Neural progenitor cell (in vitro differentiated cells): ENCODE data around the gene CNTD1. TPM values are rescaled to one million over a fixed set of nuclear protein-coding genes. Genes with fewer than 3 reads are reported as not detected.

Source experiments
- DNase-seq: peaks from one replicate; pipeline ENCODE4 v3.0.0-alpha.2; 2016; ENCODE audit warnings: low spot score
- H2AFZ ChIP-seq: fragments of 200-600 bp; sonication (generic); replicated peaks from 2 replicates; pipeline ENCODE4 v1.6.1; 2016; ENCODE audit warnings: antibody characterized with exemption
- H3F3A ChIP-seq: fragments of 200-600 bp; sonication (generic); 2 replicates; pipeline ENCODE4 v1.6.1; 2016; ENCODE audit warnings: antibody characterized with exemption, low read depth
- H3K27ac ChIP-seq: fragments of 200-600 bp; sonication (generic); 2 replicates; pipeline ENCODE4 v1.5.1; 2016; ENCODE audit warnings: mild to moderate bottlenecking
- H3K27me3 ChIP-seq: fragments of 200-600 bp; sonication (generic); 2 replicates; pipeline ENCODE4 v1.6.1; 2016; ENCODE audit warnings: mild to moderate bottlenecking, moderate library complexity
- H3K36me3 ChIP-seq: fragments of 200-600 bp; sonication (generic); 2 replicates; pipeline ENCODE4 v1.5.1; 2016
- H3K4me1 ChIP-seq: fragments of 200-600 bp; sonication (generic); 2 replicates; pipeline ENCODE4 v1.6.1; 2016; ENCODE audit warnings: mixed run types
- H3K4me2 ChIP-seq: fragments of 200-600 bp; sonication (generic); 2 replicates; pipeline ENCODE4 v1.6.1; 2016
- H3K4me3 ChIP-seq: fragments of 200-600 bp; sonication (generic); 2 replicates; pipeline ENCODE4 v1.5.1; 2016
- H3K79me2 ChIP-seq: fragments of 200-600 bp; sonication (generic); 2 replicates; pipeline ENCODE4 v1.6.1; 2016; ENCODE audit warnings: low read depth
- H3K9ac ChIP-seq: fragments of 200-600 bp; sonication (generic); 2 replicates; pipeline ENCODE4 v1.6.1; 2016
- H3K9me3 ChIP-seq: fragments of 200-600 bp; sonication (generic); 2 replicates; pipeline ENCODE4 v1.5.1; 2016; ENCODE audit warnings: low read depth
- H4K20me1 ChIP-seq: fragments of 200-600 bp; sonication (generic); 2 replicates; pipeline ENCODE4 v1.6.1; 2016; ENCODE audit warnings: low read depth
- H3K27ac Mint-ChIP-seq: 3 replicates; pipeline ENCODE4 v1.8.0; 2021; ENCODE audit warnings: mixed read lengths
- H3K27me3 Mint-ChIP-seq: 2 replicates; pipeline ENCODE4 v1.8.0; 2022; ENCODE audit warnings: low read depth, mild to moderate bottlenecking, inconsistent platforms, moderate library complexity, mixed read lengths; ENCODE audit not compliant: insufficient read depth
- H3K36me3 Mint-ChIP-seq: 3 replicates; pipeline ENCODE4 v1.8.0; 2021; ENCODE audit warnings: mixed read lengths
- H3K4me1 Mint-ChIP-seq: 3 replicates; pipeline ENCODE4 v1.8.0; 2021; ENCODE audit warnings: mixed read lengths
- H3K4me3 Mint-ChIP-seq: 3 replicates; pipeline ENCODE4 v1.8.0; 2021; ENCODE audit warnings: mild to moderate bottlenecking, moderate library complexity, mixed read lengths
- H3K9me3 Mint-ChIP-seq: 3 replicates; pipeline ENCODE4 v1.8.0; 2020; ENCODE audit warnings: mixed read lengths
- CTCF ChIP-seq: fragments of 200-600 bp; sonication (generic); IDR thresholded peaks from 2 replicates; pipeline ENCODE4 v1.5.1; 2017; ENCODE audit warnings: antibody characterized with exemption, mild to moderate bottlenecking
- EZH2 ChIP-seq: fragments of 200-600 bp; sonication (generic); IDR thresholded peaks from 2 replicates; pipeline ENCODE4 v1.6.1; 2017; ENCODE audit warnings: antibody characterized with exemption, mild to moderate bottlenecking, moderate library complexity
- EZH2phosphoT487 ChIP-seq: fragments of 200-600 bp; sonication (generic); IDR thresholded peaks from 2 replicates; pipeline ENCODE4 v1.6.1; 2017; ENCODE audit warnings: antibody characterized with exemption
- total RNA-seq: library from RNA; depleted of rRNA; stranded (reverse); fragments of >200 nt; gene quantifications from 2 replicates; pipeline ENCODE4 v1.2.3, GENCODE V29; 2015; ENCODE audit warnings: low replicate concordance

CNTD1 gene
- total RNA-seq, 1 donor from 2014 or later, result not detected

- peaks cover 18% of the 10 kb centered on the region for H4K20me1 ChIP-seq
- H3K4me3 Mint-ChIP-seq, result no peak overlapping the region
- H3K27ac Mint-ChIP-seq, result no peak overlapping the region
These were observed 20.1 kb upstream of the CNTD1 start for GRCh38 chr17:42778570-42778969.

GRCh38 chr17:42779304-42779935 lies 19.2 kb upstream of the CNTD1 start:
- Histone ChIP-seq H3K4me1 (no peaks in the 10 kb centered on the region), H3K4me3 (no peak overlapping the region), H3K4me2 (no peak overlapping the region), H3K9ac (no peak overlapping the region), H3K79me2 (peaks cover 3% of the 10 kb centered on the region), H4K20me1 (peaks cover 18% of the 10 kb centered on the region), H3K27me3 (peaks cover 39% of the 10 kb centered on the region), H2AFZ (no peak overlapping the region), H3F3A (peaks cover 28% of the 10 kb centered on the region), H3K9me3 (no peaks in the 10 kb centered on the region), H3K27ac (no peak overlapping the region), H3K36me3 (no peaks in the 10 kb centered on the region)
- Mint-ChIP-seq H3K27me3 (peaks cover 25% of the 10 kb centered on the region), H3K9me3 (no peaks in the 10 kb centered on the region), H3K4me1 (peaks cover 19% of the 10 kb centered on the region), H3K27ac (no peak overlapping the region), H3K36me3 (peaks cover 8% of the 10 kb centered on the region), H3K4me3 (peak overlapping the region; percentile 75)
- DNase-seq, result no peak
- no peak for TF ChIP-seq CTCF
- no peak for TF ChIP-seq EZH2
- TF ChIP-seq EZH2phosphoT487, result no peak

More at GRCh38 chr17:42778570-42778969, 20.1 kb upstream of the CNTD1 start:
- DNase-seq, result no peak
- H3K36me3 Mint-ChIP-seq, result peaks cover 8% of the 10 kb centered on the region
- Histone ChIP-seq H3K27me3 (peaks cover 36% of the 10 kb centered on the region), H3K27ac (no peak overlapping the region), H3K4me2 (no peak overlapping the region), H3K9ac (no peak overlapping the region), H3K79me2 (peaks cover 12% of the 10 kb centered on the region), H3K36me3 (no peaks in the 10 kb centered on the region), H3K4me3 (no peak overlapping the region), H3K4me1 (no peaks in the 10 kb centered on the region), H3F3A (peaks cover 28% of the 10 kb centered on the region), H3K9me3 (no peaks in the 10 kb centered on the region), H2AFZ (no peak overlapping the region)
- no peaks in the 10 kb centered on the region for H3K9me3 Mint-ChIP-seq
- TF ChIP-seq EZH2phosphoT487 (no peak), EZH2 (no peak), CTCF (no peak)
- H3K27me3 Mint-ChIP-seq, result peaks cover 25% of the 10 kb centered on the region
- H3K4me1 Mint-ChIP-seq, result peaks cover 28% of the 10 kb centered on the region

GRCh38 chr17:42779936-42780850 lies 18.5 kb upstream of the CNTD1 start, which contains the start of gene WNK4:
TSS of gene WNK4 (plus strand) at chr17:42780610. CDS start at chr17:42780699, 89 bp downstream.
- H3K79me2 ChIP-seq, result no peaks in the 10 kb centered on the region
- no peak within 1 kb of the TSS for H3K27ac Mint-ChIP-seq
- peaks cover 25% of the 10 kb centered on the region for H3K27me3 Mint-ChIP-seq
- peaks cover 8% of the 10 kb centered on the region for H3K36me3 Mint-ChIP-seq
- H3K9ac ChIP-seq, result no peak within 1 kb of the TSS
- peak; percentile 64 for DNase-seq
- peak within 1 kb of the TSS; percentile 97 for H3K4me2 ChIP-seq
- no peaks in the 10 kb centered on the region for H3K36me3 ChIP-seq
- peak within 1 kb of the TSS; percentile 68 for H3K4me3 ChIP-seq
- peaks cover 14% of the 10 kb centered on the region for H3K4me1 Mint-ChIP-seq
- peaks cover 39% of the 10 kb centered on the region for H3K27me3 ChIP-seq
- H3K9me3 Mint-ChIP-seq, result no peaks in the 10 kb centered on the region
- H2AFZ ChIP-seq, result peak within 1 kb of the TSS; percentile 48
- H3K4me1 ChIP-seq, result no peaks in the 10 kb centered on the region
- no peaks in the 10 kb centered on the region for H3K9me3 ChIP-seq
- TF ChIP-seq EZH2phosphoT487, result no peak
- no peak for TF ChIP-seq EZH2
- no peak for TF ChIP-seq CTCF
- H3K27ac ChIP-seq, result no peak within 1 kb of the TSS
- H3K4me3 Mint-ChIP-seq, result peak within 1 kb of the TSS; percentile 80
- peaks cover 18% of the 10 kb centered on the region for H4K20me1 ChIP-seq
- H3F3A ChIP-seq, result peaks cover 27% of the 10 kb centered on the region
